ENCODE results near the gene SLC12A8. TPM values are rescaled to one million over a fixed set of nuclear protein-coding genes. Genes with fewer than 3 reads are reported as not detected.
A peak's percentile ranks its signal among the peaks of the same experiment; 100 is the strongest.

SLC12A8 gene
- total and polyA plus RNA-seq, 2 donors (not counting 1 experiment from before 2014, with no cell fraction given) = 0.57 to 1.1 TPM

DNA sequence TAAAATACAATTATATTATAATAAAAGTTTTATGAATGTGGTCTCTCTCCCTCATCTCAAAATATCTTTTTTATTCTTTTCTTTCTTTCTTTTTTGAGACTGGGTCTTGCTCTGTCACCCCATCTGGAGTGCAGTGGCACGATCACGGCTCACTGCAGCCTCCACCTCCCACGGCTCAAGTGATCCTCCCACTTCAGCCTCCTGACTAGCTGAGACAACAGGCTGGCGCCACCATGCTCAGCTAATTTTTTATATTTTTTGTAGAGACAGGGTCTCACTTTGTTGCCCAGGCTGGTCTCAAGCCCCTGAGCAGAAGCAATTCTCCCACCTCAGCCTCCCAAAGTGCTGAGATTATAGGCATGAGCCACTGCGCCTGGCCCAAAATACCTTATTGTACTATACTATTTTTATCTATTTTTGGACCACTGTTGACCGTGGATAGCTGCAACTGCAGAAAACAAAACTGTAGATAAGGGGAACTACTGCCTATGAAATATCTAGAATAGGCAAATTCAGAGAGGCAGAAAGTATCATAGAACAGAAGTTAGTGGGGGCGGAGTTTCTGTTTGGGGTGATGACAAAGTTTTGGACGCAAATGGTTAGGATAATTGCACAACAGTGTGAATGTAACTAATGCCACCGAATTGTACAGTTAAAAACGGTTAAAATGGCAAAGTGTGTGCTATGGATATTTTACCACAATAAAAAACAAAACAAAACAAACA is 66.6 kb downstream of the SLC12A8 start:
- peak; percentile 18 for ATAC-seq (ENCODE audit: low read depth)
- ChIA-PET CTCF (no interaction called here), POLR2A (no interaction called here)
- Histone ChIP-seq H3K4me2 (replicated peaks; ENCODE audit: low read depth, low read length, poor library complexity, severe bottlenecking) (peak overlapping the region; percentile 23), H3K36me3 (replicated peaks in 1 of 2; ENCODE audit: control extremely low read depth in 1 of 2, control insufficient read depth in 1 of 2, extremely low read depth in 1 of 2, insufficient read depth in 2 of 2, low read length in 1 of 2) (no peaks in the 10 kb centered on the region), H2AFZ (ENCODE audit: insufficient read depth, low read depth, low read length, poor library complexity, severe bottlenecking) (no peak overlapping the region), H3K27me3 (replicated peaks in 1 of 4; ENCODE audit: control extremely low read depth in 1 of 4, control insufficient read depth in 3 of 4, insufficient read depth in 4 of 4, low read length in 3 of 4) (no peaks in the 10 kb centered on the region), H3K27ac (ENCODE audit: low read length in 2 of 2) (peak overlapping the region in 1 of 2 donors; percentile 53), H4K20me1 (ENCODE audit: control insufficient read depth, insufficient read depth, low read length, poor library complexity, severe bottlenecking) (no peaks in the 10 kb centered on the region), H3K4me3 (ENCODE audit: control extremely low read depth in 1 of 5, extremely low read depth in 1 of 5, insufficient read depth in 1 of 5, low read depth in 2 of 5, low read length in 4 of 5) (no peak overlapping the region), H3K4me1 (ENCODE audit: control insufficient read depth in 2 of 2, insufficient read depth in 2 of 2, low read length in 2 of 2) (peaks cover 63 to 93% of the 10 kb centered on the region in 2 donors), H3K9me3 (ENCODE audit: control extremely low read depth in 1 of 3, control insufficient read depth in 2 of 3, insufficient read depth in 1 of 3, low read length in 2 of 3) (peaks cover 0 to 15% (median 0%) of the 10 kb centered on the region in 3 donors), H3K9ac (ENCODE audit: low read length) (no peak overlapping the region), H3K79me2 (ENCODE audit: control insufficient read depth, insufficient read depth, low read length) (no peaks in the 10 kb centered on the region)
- no peak for TF ChIP-seq EZH2 (IDR thresholded peaks at IDR 0.05; ENCODE audit: borderline replicate concordance, insufficient read depth, low read depth, low read length, poor library complexity, severe bottlenecking)
- intact Hi-C loops (cut with micrococcal nuclease) = loop anchor here (5.0 kb wide), 1 partner anchor 89 kb away; the partner anchor contains the start of gene HEG1
- H3K4me3 Mint-ChIP-seq = peak overlapping the region; percentile 24
- 71% methylated on average over 1 of the region's 10 CpGs for WGBS (ENCODE audit: insufficient coverage)
- peak; percentile 57 for DNase-seq
- no peaks in the 10 kb centered on the region for H3K9me3 Mint-ChIP-seq (ENCODE audit: insufficient read depth)
- H3K4me1 Mint-ChIP-seq = peaks cover 65% of the 10 kb centered on the region
- H3K27me3 Mint-ChIP-seq = no peaks in the 10 kb centered on the region
- peak overlapping the region; percentile 12 for H3K27ac Mint-ChIP-seq

DNA sequence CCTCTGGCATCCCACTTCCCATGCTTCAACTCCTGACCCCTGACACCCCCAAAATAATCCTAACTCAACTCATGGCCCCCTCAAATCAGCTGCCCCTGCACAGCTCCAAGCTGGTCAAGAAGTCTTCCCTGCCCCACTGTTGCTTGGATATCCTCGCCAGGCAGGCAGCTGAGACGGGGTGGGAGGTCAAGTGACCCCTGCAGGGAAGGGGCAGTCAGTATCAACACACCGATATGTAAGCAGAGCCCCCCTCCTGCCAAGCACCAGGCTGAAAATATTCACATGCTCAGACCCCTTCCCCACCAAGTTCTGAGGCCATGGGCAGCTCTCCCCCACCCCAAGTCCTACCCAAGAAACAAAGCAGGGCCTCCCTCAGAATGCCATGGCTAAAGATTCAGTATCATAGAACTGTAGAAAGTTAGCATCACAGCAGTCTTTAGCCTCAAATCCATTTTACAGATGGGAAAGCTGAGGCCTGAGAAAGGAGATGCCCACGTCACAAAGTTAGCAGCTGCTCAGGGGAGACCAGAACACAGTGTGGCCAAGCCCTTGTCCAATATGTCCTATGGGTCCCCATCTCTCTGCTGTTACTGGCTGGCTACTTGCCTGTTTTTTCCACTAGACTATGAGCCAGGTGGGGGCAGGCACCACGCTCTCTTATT is 67.8 kb downstream of the SLC12A8 start:
- H2AFZ ChIP-seq (ENCODE audit: insufficient read depth, low read depth, low read length, poor library complexity, severe bottlenecking) = no peak overlapping the region
- H3K79me2 ChIP-seq (ENCODE audit: control insufficient read depth, insufficient read depth, low read length) = no peaks in the 10 kb centered on the region
- DNase-seq = no peak
- 97% methylated on average over 4 of the region's 5 CpGs for WGBS (ENCODE audit: insufficient coverage)
- Mint-ChIP-seq H3K4me1 (peaks cover 69% of the 10 kb centered on the region), H3K9me3 (ENCODE audit: insufficient read depth) (no peaks in the 10 kb centered on the region), H3K27me3 (no peaks in the 10 kb centered on the region), H3K27ac (peak overlapping the region; percentile 20), H3K4me3 (no peak overlapping the region)
- POLR2A ChIA-PET = no interaction called here
- H3K4me2 ChIP-seq (replicated peaks; ENCODE audit: low read depth, low read length, poor library complexity, severe bottlenecking) = no peak overlapping the region
- no peak overlapping the region for H3K27ac ChIP-seq (ENCODE audit: low read length in 2 of 2)
- H3K27me3 ChIP-seq (replicated peaks in 1 of 4; ENCODE audit: control extremely low read depth in 1 of 4, control insufficient read depth in 3 of 4, insufficient read depth in 4 of 4, low read length in 3 of 4) = no peaks in the 10 kb centered on the region
- H3K9me3 ChIP-seq (ENCODE audit: control extremely low read depth in 1 of 3, control insufficient read depth in 2 of 3, insufficient read depth in 1 of 3, low read length in 2 of 3) = peaks cover 0 to 15% (median 0%) of the 10 kb centered on the region in 3 donors
- H3K9ac ChIP-seq (ENCODE audit: low read length) = no peak overlapping the region
- H3K4me1 ChIP-seq (ENCODE audit: control insufficient read depth in 2 of 2, insufficient read depth in 2 of 2, low read length in 2 of 2) = peaks cover 63 to 97% of the 10 kb centered on the region in 2 donors
- ATAC-seq (ENCODE audit: low read depth) = no peak
- TF ChIP-seq EZH2 (IDR thresholded peaks at IDR 0.05; ENCODE audit: borderline replicate concordance, insufficient read depth, low read depth, low read length, poor library complexity, severe bottlenecking) = no peak
- CTCF ChIA-PET = no interaction called here
- no peaks in the 10 kb centered on the region for H4K20me1 ChIP-seq (ENCODE audit: control insufficient read depth, insufficient read depth, low read length, poor library complexity, severe bottlenecking)
- intact Hi-C loops (cut with micrococcal nuclease) = loop anchor here (5.0 kb wide), 3 partner anchors 87 to 233 kb away; partner anchors contain the start of genes HEG1 and ZNF148
- H3K4me3 ChIP-seq (ENCODE audit: control extremely low read depth in 1 of 5, extremely low read depth in 1 of 5, insufficient read depth in 1 of 5, low read depth in 2 of 5, low read length in 4 of 5) = no peak overlapping the region
- H3K36me3 ChIP-seq (replicated peaks in 1 of 2; ENCODE audit: control extremely low read depth in 1 of 2, control insufficient read depth in 1 of 2, extremely low read depth in 1 of 2, insufficient read depth in 2 of 2, low read length in 1 of 2) = no peaks in the 10 kb centered on the region

All from B cell (primary cell).